ENCODE data around the gene CYP3A7.
A peak's percentile ranks its signal among the peaks of the same experiment; 100 is the strongest.
"Not testable (repeated sequence)": the region's sequence is repeated elsewhere in the genome, so short reads cannot be mapped to it uniquely, and the experiment has no call there.

CYP3A7 gene

GRCh38 chr7:99740573-99741440, 5.8 kb upstream of the CYP3A7 start:
- DNase-seq = no peak

GRCh38 chr7:99739699-99740572, 4.9 kb upstream of the CYP3A7 start:
- DNase-seq = no peak

GRCh38 chr7:99737726-99738125, 2.7 kb upstream of the CYP3A7 start:
- peak; percentile 13 for DNase-seq

GRCh38 chr7:99736667-99737066, 1.7 kb upstream of the CYP3A7 start:
- DNase-seq = not testable (repeated sequence)

- DNase-seq = no peak
Observed at GRCh38 chr7:99733448-99733847, 1.5 kb downstream of the CYP3A7 start.

GRCh38 chr7:99733003-99733402, 2.0 kb downstream of the CYP3A7 start:
- DNase-seq = no peak

GRCh38 chr7:99731638-99732374, 3.2 kb downstream of the CYP3A7 start:
- DNase-seq = no peak

- DNase-seq = no peak
Observed at GRCh38 chr7:99730992-99731391, 4.0 kb downstream of the CYP3A7 start.

- DNase-seq = no peak
Observed at GRCh38 chr7:99730238-99730810, 4.7 kb downstream of the CYP3A7 start.

- DNase-seq = no peak
Observed at GRCh38 chr7:99729486-99730237, 5.3 kb downstream of the CYP3A7 start.

GRCh38 chr7:99728615-99729014, 6.4 kb downstream of the CYP3A7 start:
- DNase-seq = no peak

- DNase-seq = not testable (repeated sequence)
Observed at GRCh38 chr7:99723201-99723600, 11.8 kb downstream of the CYP3A7 start.

- DNase-seq = no peak
Observed at GRCh38 chr7:99720800-99721595, 14.0 kb downstream of the CYP3A7 start.

- no peak for DNase-seq
Observed at GRCh38 chr7:99719996-99720769, 14.8 kb downstream of the CYP3A7 start.

- no peak for DNase-seq
Observed at GRCh38 chr7:99713995-99714570, 20.9 kb downstream of the CYP3A7 start.

- DNase-seq = no peak
Observed at GRCh38 chr7:99709838-99710578, 25.0 kb downstream of the CYP3A7 start.

- no peak for DNase-seq
Observed at GRCh38 chr7:99709260-99709659, 25.7 kb downstream of the CYP3A7 start.

- DNase-seq = no peak
Observed at GRCh38 chr7:99707096-99707495, 27.9 kb downstream of the CYP3A7 start.

- no peak for DNase-seq
Observed at GRCh38 chr7:99699946-99700345, 35.0 kb downstream of the CYP3A7 start.
